Ureter (tissue), 1 donor: ENCODE results near the gene FBP1. TPM values are rescaled to one million over a fixed set of nuclear protein-coding genes. Genes with fewer than 3 reads are reported as not detected.
A peak's percentile ranks its signal among the peaks of the same experiment; 100 is the strongest.

ENCODE experiments used
- DNase-seq: peaks from one replicate; pipeline ENCODE4 v3.0.0-alpha.2; 2020; ENCODE audit warnings: low spot score
- total RNA-seq: library from RNA; stranded (reverse); gene quantifications from one replicate; pipeline ENCODE4 v1.2.4, GENCODE V29; 2023
- donor health status: DM: yes; HTN: yes; CAD: no.

Gene FBP1
- total RNA-seq, result 231 TPM

- peak; percentile 71 for DNase-seq
These were observed at the start of gene FBP1 for GRCh38 chr9:94639061-94639998. TSS of gene FBP1 (minus strand) at chr9:94639518. CDS start at chr9:94639310, 208 bp downstream.

DNA sequence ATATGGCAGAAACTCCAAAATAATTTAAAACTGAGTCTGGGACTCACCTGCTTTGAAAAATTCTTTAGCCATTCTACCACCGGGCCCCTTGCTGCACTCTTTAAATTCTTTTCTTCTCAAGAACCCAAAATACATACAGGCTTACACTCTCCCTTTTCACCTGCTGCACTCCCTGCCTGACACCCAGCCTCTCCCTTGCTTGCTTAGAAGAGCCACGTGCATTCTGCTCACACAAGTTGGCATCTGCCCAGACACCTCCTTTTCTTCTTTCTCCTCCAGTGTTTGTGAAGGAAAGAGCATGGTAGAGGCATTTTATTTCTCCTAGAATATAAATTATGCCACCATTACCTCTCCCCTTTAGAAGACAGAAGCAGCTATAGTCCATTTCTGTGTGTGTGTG lies 48.1 kb upstream of the FBP1 start:
- DNase-seq, result no peak

DNA sequence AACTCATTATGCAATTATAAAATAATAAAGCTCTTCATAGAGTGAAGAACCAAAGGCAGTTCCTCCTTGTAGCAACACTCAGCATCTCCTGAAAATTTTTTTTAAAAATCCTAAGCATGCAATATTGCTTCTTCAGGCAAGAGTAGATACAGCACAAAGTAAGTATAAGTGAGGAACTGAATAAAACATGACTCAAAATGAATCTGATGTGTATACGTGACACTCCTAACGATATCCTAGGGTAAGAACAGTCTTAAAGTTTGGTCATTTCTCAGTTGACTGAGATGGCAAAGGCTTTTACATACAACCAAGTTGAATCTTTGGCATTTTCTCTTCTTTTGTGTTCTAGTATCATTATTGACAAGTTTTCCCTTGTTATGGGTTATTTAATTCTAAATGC lies 46.0 kb upstream of the FBP1 start:
- no peak for DNase-seq

GRCh38 chr9:94681508-94681907 lies 42.2 kb upstream of the FBP1 start:
- DNase-seq, result peak; percentile 77

GRCh38 chr9:94680621-94681020 lies 41.3 kb upstream of the FBP1 start:
- no peak for DNase-seq

DNA sequence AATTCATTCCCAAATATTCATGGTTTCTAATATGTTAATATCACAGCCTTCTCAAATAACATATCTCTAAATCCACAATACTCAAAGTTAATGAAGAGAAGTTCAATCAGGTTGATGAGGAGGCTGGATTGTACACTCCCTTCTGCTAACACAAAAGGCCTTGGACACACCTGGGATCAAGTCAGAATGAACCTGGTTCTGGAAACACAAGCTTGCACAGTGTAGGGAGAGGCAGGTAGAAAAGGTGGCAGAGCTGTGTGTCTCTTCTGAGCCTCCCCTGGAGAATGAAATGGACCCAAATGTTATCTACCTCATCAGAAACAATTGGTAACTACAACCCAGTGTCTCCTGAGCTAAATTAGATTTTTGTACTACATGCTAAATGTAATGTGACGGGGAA lies 40.7 kb upstream of the FBP1 start:
- no peak for DNase-seq

GRCh38 chr9:94679587-94679986 lies 40.3 kb upstream of the FBP1 start:
- no peak for DNase-seq

- DNase-seq, result no peak
These were observed 38.6 kb upstream of the FBP1 start for GRCh38 chr9:94677929-94678328.

GRCh38 chr9:94676446-94677131 lies 37.3 kb upstream of the FBP1 start:
- no peak for DNase-seq

DNA sequence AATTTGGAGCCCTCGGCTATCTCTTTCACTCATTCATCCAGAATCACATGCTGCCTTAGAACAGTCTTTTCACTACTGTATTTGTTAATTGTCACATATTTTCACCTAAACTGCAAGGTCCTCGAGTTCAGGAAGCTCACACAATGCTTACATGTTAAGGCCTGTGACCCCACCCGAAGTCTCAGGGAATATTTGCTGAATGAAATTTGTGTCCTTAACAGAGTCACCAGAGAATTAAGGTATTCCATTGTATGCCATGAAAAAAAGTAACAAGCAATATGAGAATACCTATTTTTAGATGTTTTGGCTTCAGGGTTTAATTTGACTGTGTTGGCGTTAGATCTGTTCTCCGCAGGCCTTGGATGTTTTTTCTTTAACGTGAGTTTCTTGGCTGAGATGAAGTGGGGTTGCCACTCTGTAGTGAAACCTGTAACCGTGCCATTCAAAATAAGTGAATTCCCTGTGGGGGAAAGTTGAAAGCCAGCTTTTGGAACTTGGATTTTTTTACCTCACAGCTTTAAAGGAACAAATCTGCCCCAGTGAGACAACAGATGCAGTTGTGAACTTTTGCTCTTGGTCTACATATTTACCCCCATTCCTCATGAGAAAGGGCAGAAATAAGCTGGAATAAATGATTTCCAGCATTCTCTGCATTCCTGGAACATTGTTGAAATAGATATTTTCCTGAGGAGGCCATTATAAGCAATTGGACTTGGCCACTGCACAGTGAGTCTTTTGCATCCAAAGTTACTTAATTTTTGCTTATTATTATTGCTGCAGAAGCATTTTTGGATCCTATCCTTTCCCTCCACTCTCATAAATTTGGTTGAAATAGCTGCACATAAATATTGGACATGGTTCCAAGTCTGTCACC lies 35.9 kb upstream of the FBP1 start:
- no peak for DNase-seq

DNA sequence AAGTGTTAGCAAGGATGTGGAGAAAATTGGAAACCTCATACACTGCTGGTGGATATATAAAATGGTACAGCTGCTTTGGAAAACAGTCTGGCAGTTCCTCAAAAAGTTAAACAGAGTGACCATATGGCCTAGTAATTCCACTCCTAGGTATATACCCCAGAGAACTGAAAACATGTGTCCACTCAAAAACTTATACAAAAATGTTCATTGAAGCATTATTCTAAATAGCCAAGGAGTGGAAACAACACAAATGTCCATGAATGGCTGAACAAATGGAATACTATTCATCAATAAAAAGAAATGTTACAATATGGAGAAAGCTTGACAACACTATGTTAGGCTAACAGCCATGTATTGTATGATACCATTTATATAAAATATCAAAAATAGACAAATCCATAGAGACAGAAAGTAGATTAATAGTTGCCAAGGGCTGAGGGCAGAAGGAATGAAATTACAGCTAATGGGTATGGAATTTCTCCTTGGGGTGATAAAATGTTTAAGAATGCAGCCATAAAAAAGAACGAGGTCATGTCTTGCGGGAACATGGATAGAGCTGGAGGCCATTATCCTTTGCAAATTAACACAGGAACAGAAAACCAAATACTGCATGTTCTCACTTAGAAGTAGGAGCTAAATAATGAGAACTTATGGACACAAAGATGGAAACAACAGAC lies 33.6 kb upstream of the FBP1 start:
- DNase-seq, result no peak

- DNase-seq, result peak; percentile 73
These were observed 29.8 kb upstream of the FBP1 start for GRCh38 chr9:94668928-94669729.

DNA sequence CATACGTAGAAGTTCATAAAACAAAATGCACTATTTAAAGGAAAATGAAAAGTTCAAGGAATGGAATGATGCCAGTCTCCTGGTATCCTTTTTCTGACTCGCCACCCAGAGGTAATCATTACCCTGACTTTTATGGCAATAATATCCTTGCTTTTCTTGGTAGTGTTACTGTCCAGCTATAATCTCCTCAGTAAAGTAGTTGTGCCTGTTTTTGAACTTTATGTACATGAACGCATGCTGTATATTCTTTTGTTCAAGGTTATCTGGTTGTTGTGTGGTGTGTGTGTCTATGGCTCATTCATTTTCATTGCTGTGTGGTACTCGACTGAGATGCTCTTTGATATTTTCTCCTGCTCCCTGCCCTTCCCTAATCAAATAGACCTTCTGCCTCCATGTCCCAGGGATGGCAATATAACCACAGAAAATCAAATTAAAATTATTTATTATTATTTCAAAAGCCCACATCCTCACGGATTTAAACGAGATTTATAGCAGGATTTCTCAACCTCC lies 29.2 kb upstream of the FBP1 start:
- no peak for DNase-seq

GRCh38 chr9:94666364-94667099 lies 27.2 kb upstream of the FBP1 start:
- DNase-seq, result no peak

GRCh38 chr9:94665613-94666012 lies 26.3 kb upstream of the FBP1 start:
- DNase-seq, result no peak

GRCh38 chr9:94664801-94665200 lies 25.5 kb upstream of the FBP1 start:
- no peak for DNase-seq

- DNase-seq, result no peak
These were observed 24.3 kb upstream of the FBP1 start for GRCh38 chr9:94663640-94664039.

DNA sequence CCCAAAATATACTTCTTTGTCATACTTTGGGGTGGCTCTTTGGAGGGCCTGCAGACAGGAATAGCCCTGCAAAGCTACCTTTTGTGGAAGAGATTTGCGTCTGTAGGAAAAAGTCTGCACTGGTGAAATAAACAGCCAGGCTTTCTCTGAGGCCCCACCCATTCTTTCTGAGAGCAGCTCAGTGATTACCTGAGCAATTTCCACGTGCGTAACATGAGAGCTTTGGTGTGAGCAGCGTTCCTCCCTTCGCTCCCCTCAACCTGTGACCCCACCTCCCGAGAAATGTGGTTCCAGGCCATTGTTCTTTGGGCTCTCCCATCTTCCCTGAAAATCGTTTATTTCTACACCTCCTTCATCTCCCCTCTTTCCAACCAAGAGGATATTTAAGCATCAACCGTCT lies 23.8 kb upstream of the FBP1 start:
- no peak for DNase-seq

- no peak for DNase-seq
These were observed 17.9 kb upstream of the FBP1 start for GRCh38 chr9:94657021-94657725.
